GM10248 (cell line): ENCODE measurements around the gene TMEM38B.

ENCODE experiments used
- CTCF ChIA-PET: fragments of 300-600 bp; sonication (Branson Sonifier 250); formaldehyde crosslinking; extraction: SDS; loops from one replicate; lab custom pipeline; 2021; ENCODE audit warnings: antibody characterized with exemption; lab: Yijun Ruan, JAX
- POLR2A ChIA-PET: fragments of 350-650 bp; sonication (Branson Sonifier 250); formaldehyde crosslinking; extraction: SDS; loops from one replicate; lab custom pipeline; 2020; ENCODE audit warnings: antibody characterized with exemption; lab: Yijun Ruan, JAX
- DNase-seq: peaks from one replicate; pipeline ENCODE4 v3.0.0; 2012; ENCODE audit errors: extremely low spot score
- CTCF ChIP-seq: IDR thresholded peaks from 2 replicates; pipeline ENCODE4 v1.5.1; 2012; ENCODE audit warnings: mild to moderate bottlenecking, low read depth; ENCODE audit errors: extremely low read depth, missing control alignments, control extremely low read depth

The TMEM38B gene

GRCh38 chr9:105679257-105680022 lies 14.9 kb upstream of the TMEM38B start:
- ChIA-PET POLR2A (interaction anchor here (0.5 kb wide), 1 partner anchor 198 kb away, joined by 3 read pairs; no protein-coding TSS in a partner anchor), CTCF (interaction anchor here (0.8 to 1.7 kb wide), 5 partner anchors 15 to 45 kb away, joined by 3 to 4 read pairs (median 3); no protein-coding TSS in a partner anchor)
- no peak for TF ChIP-seq CTCF
- DNase-seq = no peak

GRCh38 chr9:105681313-105681712 lies 13.0 kb upstream of the TMEM38B start:
- ChIA-PET CTCF (interaction anchor here (0.6 to 1.7 kb wide), 4 partner anchors 9 to 43 kb away, joined by 3 to 4 read pairs (median 3); no protein-coding TSS in a partner anchor), POLR2A (no interaction called here)
- DNase-seq = no peak
- no peak for TF ChIP-seq CTCF

- no peak for DNase-seq
- no peak for TF ChIP-seq CTCF
- ChIA-PET CTCF (interaction anchor here (1.3 to 1.7 kb wide), 2 partner anchors 13 to 35 kb away, joined by 3 to 4 read pairs; no protein-coding TSS in a partner anchor), POLR2A (no interaction called here)
These were observed 12.6 kb upstream of the TMEM38B start for GRCh38 chr9:105681724-105682123.

GRCh38 chr9:105683688-105684275 lies 10.6 kb upstream of the TMEM38B start:
- ChIA-PET POLR2A (no interaction called here), CTCF (interaction anchor here (0.8 kb wide), 1 partner anchor 27 kb away, joined by 3 read pairs; no protein-coding TSS in a partner anchor)
- TF ChIP-seq CTCF = no peak
- DNase-seq = no peak

- POLR2A ChIA-PET = no interaction called here
- CTCF ChIA-PET = interaction anchor here (1.4 kb wide), 1 partner anchor 18 kb away, joined by 4 read pairs; no protein-coding TSS in a partner anchor
- no peak for TF ChIP-seq CTCF
- DNase-seq = no peak
These were observed 7.4 kb upstream of the TMEM38B start for GRCh38 chr9:105686936-105687335.

GRCh38 chr9:105690742-105691141 lies 3.6 kb upstream of the TMEM38B start:
- no peak for DNase-seq
- ChIA-PET POLR2A (no interaction called here), CTCF (interaction anchor here (1.0 to 1.2 kb wide), 4 partner anchors 10 to 74 kb away, joined by 3 to 4 read pairs (median 3); no protein-coding TSS in a partner anchor)
- TF ChIP-seq CTCF = peak; percentile 32
